Endothelial cell of umbilical vein (primary cell): ENCODE results near the gene PRSS22.

Experiments used
- CTCF ChIP-seq, 2 donors: IDR thresholded peaks; 1 replicate in 1 of 2; 2 replicates in 1 of 2; pipeline ENCODE4 v1.5.1; 2011; ENCODE audit warnings: low read length in 2 of 2, mild to moderate bottlenecking in 2 of 2, moderate library complexity in 2 of 2, control low read depth in 1 of 2, inconsistent platforms in 1 of 2, low read depth in 1 of 2; ENCODE audit not compliant: insufficient read depth in 1 of 2; ENCODE audit errors: extremely low read depth in 1 of 2
- EZH2 ChIP-seq: IDR thresholded peaks from 2 replicates; pipeline ENCODE4 v1.6.1; 2012; ENCODE audit warnings: borderline replicate concordance, low read depth, mild to moderate bottlenecking, moderate library complexity, low read length, inconsistent platforms; ENCODE audit not compliant: severe bottlenecking
- FOS ChIP-seq: IDR thresholded peaks from 2 replicates; pipeline ENCODE4 v1.6.1; 2011; ENCODE audit warnings: mild to moderate bottlenecking, low read length, moderate library complexity, borderline replicate concordance; ENCODE audit not compliant: insufficient read depth
- JUN ChIP-seq: IDR thresholded peaks from 2 replicates; pipeline ENCODE4 v1.6.1; 2011; ENCODE audit warnings: borderline replicate concordance, low read depth; ENCODE audit not compliant: insufficient read length, insufficient read depth
- MAX ChIP-seq: IDR thresholded peaks from 2 replicates; pipeline ENCODE4 v1.6.1; 2011; ENCODE audit not compliant: insufficient read depth, insufficient read length
- MYC ChIP-seq: IDR thresholded peaks from one replicate; pipeline ENCODE4 v1.6.1; 2011; ENCODE audit warnings: mild to moderate bottlenecking, low read depth, low read length
- POLR2A ChIP-seq: IDR thresholded peaks from 2 replicates; pipeline ENCODE4 v1.6.1; 2012; ENCODE audit warnings: low read depth, mild to moderate bottlenecking, control low read depth, low read length
- POLR2AphosphoS5 ChIP-seq: IDR thresholded peaks from 2 replicates; pipeline ENCODE4 v1.6.1; 2012; ENCODE audit warnings: low read depth, mild to moderate bottlenecking, control low read depth, low read length, moderate library complexity; ENCODE audit not compliant: insufficient read depth

- TF ChIP-seq CTCF (IDR thresholded peaks at IDR 0.05; ENCODE audit: extremely low read depth in 1 of 2, insufficient read depth in 1 of 2, low read depth in 1 of 2, low read length in 2 of 2) (no peak), EZH2 (peak; percentile 59), POLR2AphosphoS5 (no peak), FOS (no peak), JUN (no peak), POLR2A (no peak), MAX (no peak), MYC (no peak)
Measured at GRCh38 chr16:2857451-2858244, at the start of gene PRSS22.
